Measurements from ENCODE around the gene XPNPEP3. TPM values are rescaled to one million over a fixed set of nuclear protein-coding genes. Genes with fewer than 3 reads are reported as not detected.

Gene XPNPEP3
- total and polyA plus RNA-seq, 8 donors: 3.0 to 12.5 (median 5.2) TPM

DNA sequence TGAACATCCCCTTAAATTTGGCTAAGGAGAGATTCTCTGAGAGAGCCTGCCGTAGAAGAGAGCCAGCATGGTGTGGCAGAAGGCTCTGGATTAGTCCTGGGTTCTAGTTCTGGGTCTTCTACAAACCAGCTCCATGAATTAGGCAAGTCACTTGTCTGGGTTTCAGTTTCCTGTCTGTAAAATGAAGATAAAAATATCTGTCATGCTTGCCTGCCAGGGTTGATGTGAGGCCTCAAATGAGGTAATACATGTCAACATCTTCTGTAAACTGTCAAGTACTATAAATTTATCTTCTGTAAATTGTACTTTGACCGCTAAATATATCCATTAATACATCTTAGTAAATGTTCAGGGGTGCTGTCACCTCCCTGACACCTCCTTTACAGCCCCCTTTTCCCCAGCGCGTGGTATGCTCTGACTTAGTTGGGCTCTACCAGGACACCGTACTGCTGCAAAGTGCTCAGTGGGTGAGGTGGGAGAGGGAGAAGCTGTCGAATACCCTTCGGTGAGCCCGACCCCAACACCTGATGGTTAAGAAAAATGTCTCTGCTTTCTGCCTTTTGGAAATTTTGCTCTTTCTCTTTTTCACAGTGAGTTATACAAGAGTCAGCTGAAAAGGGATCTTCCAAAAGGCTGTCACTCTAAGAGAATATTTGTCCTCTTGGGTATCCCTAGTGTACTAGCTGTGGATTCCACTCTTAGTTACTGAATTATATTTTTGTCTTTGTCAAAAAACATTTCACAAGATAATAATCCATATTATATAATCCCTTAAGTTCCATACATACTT is 109.2 kb downstream of the XPNPEP3 start:
- TF ChIP-seq POLR2AphosphoS5 (IDR thresholded peaks at IDR 0.05) (no peak), POLR2A (IDR thresholded peaks at IDR 0.05) (no peak), EP300 (IDR thresholded peaks at IDR 0.05) (no peak)
- TF ChIP-seq, protein P1, sequence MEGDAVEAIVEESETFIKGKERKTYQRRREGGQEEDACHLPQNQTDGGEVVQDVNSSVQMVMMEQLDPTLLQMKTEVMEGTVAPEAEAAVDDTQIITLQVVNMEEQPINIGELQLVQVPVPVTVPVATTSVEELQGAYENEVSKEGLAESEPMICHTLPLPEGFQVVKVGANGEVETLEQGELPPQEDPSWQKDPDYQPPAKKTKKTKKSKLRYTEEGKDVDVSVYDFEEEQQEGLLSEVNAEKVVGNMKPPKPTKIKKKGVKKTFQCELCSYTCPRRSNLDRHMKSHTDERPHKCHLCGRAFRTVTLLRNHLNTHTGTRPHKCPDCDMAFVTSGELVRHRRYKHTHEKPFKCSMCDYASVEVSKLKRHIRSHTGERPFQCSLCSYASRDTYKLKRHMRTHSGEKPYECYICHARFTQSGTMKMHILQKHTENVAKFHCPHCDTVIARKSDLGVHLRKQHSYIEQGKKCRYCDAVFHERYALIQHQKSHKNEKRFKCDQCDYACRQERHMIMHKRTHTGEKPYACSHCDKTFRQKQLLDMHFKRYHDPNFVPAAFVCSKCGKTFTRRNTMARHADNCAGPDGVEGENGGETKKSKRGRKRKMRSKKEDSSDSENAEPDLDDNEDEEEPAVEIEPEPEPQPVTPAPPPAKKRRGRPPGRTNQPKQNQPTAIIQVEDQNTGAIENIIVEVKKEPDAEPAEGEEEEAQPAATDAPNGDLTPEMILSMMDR (IDR thresholded peaks at IDR 0.05): no peak
- intact Hi-C loops (cut with DNase I; ENCODE audit: low total_unique reads): no loop called here
- H3K36me3 ChIP-seq: peaks cover 53 to 99% (median 96%) of the 10 kb centered on the region in 4 donors
- H3K27ac ChIP-seq: peak overlapping the region in 1 of 5 donors; percentile 12
- WGBS, 5 donors: 88 to 92% (median 89%) methylated on average over 8 of the region's 8 CpGs
- H3K27me3 ChIP-seq: no peaks in the 10 kb centered on the region
- no peak overlapping the region for H3K4me3 ChIP-seq
- H3K4me1 ChIP-seq: peaks cover 0 to 20% (median 0%) of the 10 kb centered on the region in 4 donors
- H3K9me3 ChIP-seq: no peaks in the 10 kb centered on the region
- no peak for DNase-seq

GRCh38 chr22:40966726-40967085 is 109.8 kb downstream of the XPNPEP3 start:
- Histone ChIP-seq H3K27ac (no peak overlapping the region), H3K9me3 (no peaks in the 10 kb centered on the region), H3K4me3 (no peak overlapping the region), H3K4me1 (peaks cover 0 to 20% (median 0%) of the 10 kb centered on the region in 4 donors), H3K36me3 (peaks cover 53 to 99% (median 96%) of the 10 kb centered on the region in 4 donors), H3K27me3 (no peaks in the 10 kb centered on the region)
- DNase-seq: no peak
- intact Hi-C loops (cut with DNase I; ENCODE audit: low total_unique reads): no loop called here
- no peak for TF ChIP-seq POLR2AphosphoS5 (IDR thresholded peaks at IDR 0.05)
- TF ChIP-seq, protein P1 (IDR thresholded peaks at IDR 0.05): no peak
- TF ChIP-seq EP300 (IDR thresholded peaks at IDR 0.05): no peak
- TF ChIP-seq POLR2A (IDR thresholded peaks at IDR 0.05): no peak
- WGBS, 5 donors: 68 to 88% (median 87%) methylated on average over 7 of the region's 7 CpGs

GRCh38 chr22:40967111-40967760 is 110.3 kb downstream of the XPNPEP3 start:
- intact Hi-C loops (cut with DNase I; ENCODE audit: low total_unique reads): no loop called here
- H3K4me1 ChIP-seq: peaks cover 0 to 20% (median 0%) of the 10 kb centered on the region in 4 donors
- DNase-seq: no peak
- 79 to 89% (median 85%) methylated on average over 8 of the region's 8 CpGs for WGBS, 5 donors
- H3K27me3 ChIP-seq: no peaks in the 10 kb centered on the region
- H3K27ac ChIP-seq: no peak overlapping the region
- H3K4me3 ChIP-seq: no peak overlapping the region
- TF ChIP-seq POLR2AphosphoS5 (IDR thresholded peaks at IDR 0.05): no peak
- TF ChIP-seq POLR2A (IDR thresholded peaks at IDR 0.05): no peak
- TF ChIP-seq, protein P1 (IDR thresholded peaks at IDR 0.05): no peak
- TF ChIP-seq EP300 (IDR thresholded peaks at IDR 0.05): no peak
- H3K36me3 ChIP-seq: peaks cover 53 to 99% (median 96%) of the 10 kb centered on the region in 4 donors
- H3K9me3 ChIP-seq: no peaks in the 10 kb centered on the region

DNA sequence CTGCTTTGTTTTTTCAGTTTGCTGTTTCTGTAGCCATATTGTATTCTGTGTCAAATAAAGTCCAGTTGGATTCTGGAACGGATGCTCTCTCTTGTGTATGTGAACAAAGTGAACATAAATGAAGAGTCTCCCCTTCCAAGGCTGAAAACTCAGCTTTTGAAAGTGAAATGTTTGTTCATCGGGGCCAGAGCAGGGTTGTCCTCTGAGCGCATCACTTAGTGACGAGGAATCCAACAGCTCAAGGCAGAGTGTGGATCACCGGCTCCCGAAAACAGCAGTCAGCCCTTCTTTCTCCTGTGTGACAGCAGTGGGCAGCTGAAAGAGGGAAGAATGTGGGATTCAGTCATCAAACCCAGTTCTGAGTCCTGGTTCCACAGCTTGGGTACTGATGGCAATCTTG is 115.6 kb downstream of the XPNPEP3 start:
- no peaks in the 10 kb centered on the region for H3K9me3 ChIP-seq
- no peak overlapping the region for H3K4me3 ChIP-seq
- 93 to 97% (median 96%) methylated on average over 6 of the region's 6 CpGs for WGBS, 5 donors
- DNase-seq: no peak
- H3K27me3 ChIP-seq: no peaks in the 10 kb centered on the region
- H3K27ac ChIP-seq: no peak overlapping the region
- intact Hi-C loops (cut with DNase I; ENCODE audit: low total_unique reads): no loop called here
- TF ChIP-seq POLR2A (IDR thresholded peaks at IDR 0.05) (no peak), POLR2AphosphoS5 (IDR thresholded peaks at IDR 0.05) (no peak), EP300 (IDR thresholded peaks at IDR 0.05) (no peak)
- TF ChIP-seq, protein P1 (IDR thresholded peaks at IDR 0.05): no peak
- H3K4me1 ChIP-seq: no peaks in the 10 kb centered on the region
- H3K36me3 ChIP-seq: peaks cover 34 to 61% (median 59%) of the 10 kb centered on the region in 4 donors
